ENCODE measurements around the gene IMPG1. TPM values are rescaled to one million over a fixed set of nuclear protein-coding genes. Genes with fewer than 3 reads are reported as not detected.

IMPG1 gene, protein sequence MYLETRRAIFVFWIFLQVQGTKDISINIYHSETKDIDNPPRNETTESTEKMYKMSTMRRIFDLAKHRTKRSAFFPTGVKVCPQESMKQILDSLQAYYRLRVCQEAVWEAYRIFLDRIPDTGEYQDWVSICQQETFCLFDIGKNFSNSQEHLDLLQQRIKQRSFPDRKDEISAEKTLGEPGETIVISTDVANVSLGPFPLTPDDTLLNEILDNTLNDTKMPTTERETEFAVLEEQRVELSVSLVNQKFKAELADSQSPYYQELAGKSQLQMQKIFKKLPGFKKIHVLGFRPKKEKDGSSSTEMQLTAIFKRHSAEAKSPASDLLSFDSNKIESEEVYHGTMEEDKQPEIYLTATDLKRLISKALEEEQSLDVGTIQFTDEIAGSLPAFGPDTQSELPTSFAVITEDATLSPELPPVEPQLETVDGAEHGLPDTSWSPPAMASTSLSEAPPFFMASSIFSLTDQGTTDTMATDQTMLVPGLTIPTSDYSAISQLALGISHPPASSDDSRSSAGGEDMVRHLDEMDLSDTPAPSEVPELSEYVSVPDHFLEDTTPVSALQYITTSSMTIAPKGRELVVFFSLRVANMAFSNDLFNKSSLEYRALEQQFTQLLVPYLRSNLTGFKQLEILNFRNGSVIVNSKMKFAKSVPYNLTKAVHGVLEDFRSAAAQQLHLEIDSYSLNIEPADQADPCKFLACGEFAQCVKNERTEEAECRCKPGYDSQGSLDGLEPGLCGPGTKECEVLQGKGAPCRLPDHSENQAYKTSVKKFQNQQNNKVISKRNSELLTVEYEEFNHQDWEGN
- total RNA-seq = not detected
- polyA plus RNA-seq = not detected
- long read RNA-seq, donor 1 = 0 reads
- long read RNA-seq, donor 2 = 0 reads
- long read RNA-seq, donor 3 = 0 reads

DNA sequence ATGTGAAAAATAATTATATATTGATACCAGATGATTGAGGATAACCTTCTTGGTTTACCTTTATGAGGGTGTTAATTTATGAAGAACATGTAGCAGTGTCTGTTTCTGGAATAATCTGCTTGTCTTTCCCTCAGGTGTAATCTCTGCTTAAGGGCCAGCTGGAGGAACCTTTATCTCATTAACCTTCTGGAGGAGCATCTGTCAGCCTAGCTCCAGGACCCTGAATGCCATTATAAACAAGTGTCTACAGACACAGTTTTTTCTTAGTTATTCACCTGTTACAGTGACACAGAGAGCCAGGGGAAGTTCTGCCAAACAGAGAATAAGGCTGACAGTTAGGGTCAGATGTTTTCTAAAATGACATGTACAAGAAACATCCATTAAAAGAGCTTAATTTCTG is at the start of gene IMPG1:
Gene IMPG1, minus strand, starts transcription at position 101 of the 400 bp plus-strand sequence. CDS start 174 bp downstream, outside the sequence.
- H3K4me3 ChIP-seq = no peak within 1 kb of the TSS

DNA sequence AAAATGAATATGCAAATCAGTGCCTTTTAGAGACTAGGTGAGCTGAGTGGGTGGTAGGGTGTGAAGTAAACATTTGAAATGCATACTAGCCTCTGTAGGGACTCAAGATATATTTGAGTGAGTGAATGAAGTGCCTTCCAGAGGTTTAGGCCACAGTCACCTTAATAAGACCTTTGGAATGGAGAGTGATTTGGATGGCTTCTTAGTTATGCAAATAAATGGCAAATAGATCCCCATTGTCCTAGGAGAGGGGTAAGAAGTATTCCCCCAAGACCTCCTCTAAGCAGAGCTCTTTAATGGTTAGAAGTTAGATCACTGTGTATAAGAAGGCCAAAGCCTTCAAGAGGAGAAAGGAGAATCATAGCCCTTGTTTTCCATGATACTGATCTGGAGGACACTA is 47.8 kb upstream of the IMPG1 start:
- H3K9me3 ChIP-seq = peaks cover 0 to 35% (median 0%) of the 10 kb centered on the region in 11 donors
- no peak for ATAC-seq
- intact Hi-C loops (cut with DNase I) = no loop called here
- H3K27ac ChIP-seq = no peak overlapping the region
- no peaks in the 10 kb centered on the region for H3K36me3 ChIP-seq
- no peaks in the 10 kb centered on the region for H3K4me1 ChIP-seq
- H3K4me3 ChIP-seq = no peak overlapping the region
- no peaks in the 10 kb centered on the region for H3K27me3 ChIP-seq
- DNase-seq = no peak
- TF ChIP-seq, protein P1, sequence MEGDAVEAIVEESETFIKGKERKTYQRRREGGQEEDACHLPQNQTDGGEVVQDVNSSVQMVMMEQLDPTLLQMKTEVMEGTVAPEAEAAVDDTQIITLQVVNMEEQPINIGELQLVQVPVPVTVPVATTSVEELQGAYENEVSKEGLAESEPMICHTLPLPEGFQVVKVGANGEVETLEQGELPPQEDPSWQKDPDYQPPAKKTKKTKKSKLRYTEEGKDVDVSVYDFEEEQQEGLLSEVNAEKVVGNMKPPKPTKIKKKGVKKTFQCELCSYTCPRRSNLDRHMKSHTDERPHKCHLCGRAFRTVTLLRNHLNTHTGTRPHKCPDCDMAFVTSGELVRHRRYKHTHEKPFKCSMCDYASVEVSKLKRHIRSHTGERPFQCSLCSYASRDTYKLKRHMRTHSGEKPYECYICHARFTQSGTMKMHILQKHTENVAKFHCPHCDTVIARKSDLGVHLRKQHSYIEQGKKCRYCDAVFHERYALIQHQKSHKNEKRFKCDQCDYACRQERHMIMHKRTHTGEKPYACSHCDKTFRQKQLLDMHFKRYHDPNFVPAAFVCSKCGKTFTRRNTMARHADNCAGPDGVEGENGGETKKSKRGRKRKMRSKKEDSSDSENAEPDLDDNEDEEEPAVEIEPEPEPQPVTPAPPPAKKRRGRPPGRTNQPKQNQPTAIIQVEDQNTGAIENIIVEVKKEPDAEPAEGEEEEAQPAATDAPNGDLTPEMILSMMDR (IDR thresholded peaks at IDR 0.05) = no peak

More for the DNA sequence above, at the start of gene IMPG1:
- no peak for DNase-seq
- Histone ChIP-seq H3K27me3 (no peaks in the 10 kb centered on the region), H3K36me3 (no peaks in the 10 kb centered on the region), H3K4me1 (no peaks in the 10 kb centered on the region), H3K27ac (no peak within 1 kb of the TSS), H3K9me3 (peaks cover 0 to 15% (median 0%) of the 10 kb centered on the region in 11 donors)
- no peak for ATAC-seq
- TF ChIP-seq, protein P1 (IDR thresholded peaks at IDR 0.05) = no peak
- intact Hi-C loops (cut with DNase I) = no loop called here

GRCh38 chr6:76073281-76073680 is 819 bp upstream of the IMPG1 start:
- ATAC-seq = no peak
- H3K9me3 ChIP-seq = peaks cover 0 to 15% (median 0%) of the 10 kb centered on the region in 11 donors
- H3K4me1 ChIP-seq = no peaks in the 10 kb centered on the region
- no peak overlapping the region for H3K27ac ChIP-seq
- no peak for DNase-seq
- H3K36me3 ChIP-seq = no peaks in the 10 kb centered on the region
- intact Hi-C loops (cut with DNase I) = no loop called here
- no peaks in the 10 kb centered on the region for H3K27me3 ChIP-seq
- TF ChIP-seq, protein P1 (IDR thresholded peaks at IDR 0.05) = no peak
- H3K4me3 ChIP-seq = no peak overlapping the region

DNA sequence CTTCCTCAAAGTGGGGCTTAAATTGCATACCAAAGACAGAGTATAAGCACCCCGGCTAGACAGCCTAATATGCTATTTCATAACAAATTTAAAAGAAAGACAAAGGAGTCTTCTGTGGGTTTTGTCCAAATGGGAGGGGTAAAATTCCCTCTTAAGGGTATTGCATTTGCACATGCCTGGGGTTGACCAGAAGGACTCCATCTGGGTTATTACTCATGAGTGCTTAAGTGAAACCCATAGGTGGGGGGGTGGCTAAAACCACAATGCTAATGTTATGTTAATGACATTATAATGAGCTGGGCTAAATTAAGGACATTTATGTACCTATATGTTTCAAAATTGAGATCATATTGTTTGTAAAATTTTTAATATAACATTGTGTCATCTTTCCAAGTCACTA is 15.0 kb downstream of the IMPG1 start:
- Histone ChIP-seq H3K36me3 (no peaks in the 10 kb centered on the region), H3K4me3 (no peak overlapping the region), H3K27ac (no peak overlapping the region), H3K27me3 (no peaks in the 10 kb centered on the region), H3K4me1 (no peaks in the 10 kb centered on the region), H3K9me3 (peaks cover 0 to 5% (median 0%) of the 10 kb centered on the region in 11 donors)
- no peak for ATAC-seq
- 77 to 78% methylated on average over 1 of the region's 1 CpG for WGBS, 2 donors
- intact Hi-C loops (cut with DNase I) = no loop called here
- no peak for DNase-seq
- TF ChIP-seq, protein P1 (IDR thresholded peaks at IDR 0.05) = no peak

Data from heart right ventricle (tissue), 16 donors.